ENCODE results near the gene DEPDC1.

DNA sequence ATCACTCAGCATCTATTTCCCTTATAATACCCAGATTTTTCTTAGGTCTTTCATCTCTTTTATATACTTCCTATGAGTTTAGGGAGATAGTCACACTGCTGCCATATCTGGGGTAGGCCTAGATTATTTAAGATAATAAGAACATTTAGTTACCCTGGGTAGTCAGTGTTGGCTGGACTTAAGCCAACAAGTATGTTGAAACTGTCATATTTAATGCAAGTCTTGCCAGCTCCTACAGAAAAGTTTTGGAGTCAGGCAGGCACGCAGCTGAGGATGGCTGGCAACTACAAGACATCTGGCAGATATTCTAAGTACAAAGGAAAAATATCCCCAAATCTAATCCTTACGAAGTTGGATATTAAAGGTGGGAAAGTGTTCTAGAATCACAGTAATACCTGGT lies 19.2 kb upstream of the DEPDC1 start:
- TF ChIP-seq, protein P1, sequence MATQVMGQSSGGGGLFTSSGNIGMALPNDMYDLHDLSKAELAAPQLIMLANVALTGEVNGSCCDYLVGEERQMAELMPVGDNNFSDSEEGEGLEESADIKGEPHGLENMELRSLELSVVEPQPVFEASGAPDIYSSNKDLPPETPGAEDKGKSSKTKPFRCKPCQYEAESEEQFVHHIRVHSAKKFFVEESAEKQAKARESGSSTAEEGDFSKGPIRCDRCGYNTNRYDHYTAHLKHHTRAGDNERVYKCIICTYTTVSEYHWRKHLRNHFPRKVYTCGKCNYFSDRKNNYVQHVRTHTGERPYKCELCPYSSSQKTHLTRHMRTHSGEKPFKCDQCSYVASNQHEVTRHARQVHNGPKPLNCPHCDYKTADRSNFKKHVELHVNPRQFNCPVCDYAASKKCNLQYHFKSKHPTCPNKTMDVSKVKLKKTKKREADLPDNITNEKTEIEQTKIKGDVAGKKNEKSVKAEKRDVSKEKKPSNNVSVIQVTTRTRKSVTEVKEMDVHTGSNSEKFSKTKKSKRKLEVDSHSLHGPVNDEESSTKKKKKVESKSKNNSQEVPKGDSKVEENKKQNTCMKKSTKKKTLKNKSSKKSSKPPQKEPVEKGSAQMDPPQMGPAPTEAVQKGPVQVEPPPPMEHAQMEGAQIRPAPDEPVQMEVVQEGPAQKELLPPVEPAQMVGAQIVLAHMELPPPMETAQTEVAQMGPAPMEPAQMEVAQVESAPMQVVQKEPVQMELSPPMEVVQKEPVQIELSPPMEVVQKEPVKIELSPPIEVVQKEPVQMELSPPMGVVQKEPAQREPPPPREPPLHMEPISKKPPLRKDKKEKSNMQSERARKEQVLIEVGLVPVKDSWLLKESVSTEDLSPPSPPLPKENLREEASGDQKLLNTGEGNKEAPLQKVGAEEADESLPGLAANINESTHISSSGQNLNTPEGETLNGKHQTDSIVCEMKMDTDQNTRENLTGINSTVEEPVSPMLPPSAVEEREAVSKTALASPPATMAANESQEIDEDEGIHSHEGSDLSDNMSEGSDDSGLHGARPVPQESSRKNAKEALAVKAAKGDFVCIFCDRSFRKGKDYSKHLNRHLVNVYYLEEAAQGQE (tag by site-specific recombination; IDR thresholded peaks at IDR 0.05), result no peak
- TF ChIP-seq, protein P2, sequence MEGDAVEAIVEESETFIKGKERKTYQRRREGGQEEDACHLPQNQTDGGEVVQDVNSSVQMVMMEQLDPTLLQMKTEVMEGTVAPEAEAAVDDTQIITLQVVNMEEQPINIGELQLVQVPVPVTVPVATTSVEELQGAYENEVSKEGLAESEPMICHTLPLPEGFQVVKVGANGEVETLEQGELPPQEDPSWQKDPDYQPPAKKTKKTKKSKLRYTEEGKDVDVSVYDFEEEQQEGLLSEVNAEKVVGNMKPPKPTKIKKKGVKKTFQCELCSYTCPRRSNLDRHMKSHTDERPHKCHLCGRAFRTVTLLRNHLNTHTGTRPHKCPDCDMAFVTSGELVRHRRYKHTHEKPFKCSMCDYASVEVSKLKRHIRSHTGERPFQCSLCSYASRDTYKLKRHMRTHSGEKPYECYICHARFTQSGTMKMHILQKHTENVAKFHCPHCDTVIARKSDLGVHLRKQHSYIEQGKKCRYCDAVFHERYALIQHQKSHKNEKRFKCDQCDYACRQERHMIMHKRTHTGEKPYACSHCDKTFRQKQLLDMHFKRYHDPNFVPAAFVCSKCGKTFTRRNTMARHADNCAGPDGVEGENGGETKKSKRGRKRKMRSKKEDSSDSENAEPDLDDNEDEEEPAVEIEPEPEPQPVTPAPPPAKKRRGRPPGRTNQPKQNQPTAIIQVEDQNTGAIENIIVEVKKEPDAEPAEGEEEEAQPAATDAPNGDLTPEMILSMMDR (tag by site-specific recombination; IDR thresholded peaks at IDR 0.05), result no peak
- TF ChIP-seq ZNF335 (tag by site-specific recombination; conservative IDR thresholded peaks at IDR 0.05) (no peak), ZNF274 (IDR thresholded peaks at IDR 0.05; ENCODE audit: low read length) (no peak), ZNF274 (tag by site-specific recombination; IDR thresholded peaks at IDR 0.05; ENCODE audit: borderline replicate concordance) (no peak), ZBTB7A (tag by site-specific recombination; IDR thresholded peaks at IDR 0.05; ENCODE audit: low read depth) (no peak), ZNF174 (tag by site-specific recombination; IDR thresholded peaks at IDR 0.05) (no peak)

All from HEK293 (cell line).